HEK293T (cell line): ENCODE data around the gene NOS3.
A peak's percentile ranks its signal among the peaks of the same experiment; 100 is the strongest.

Experiments used
- CTCF ChIA-PET: fragments of 350-600 bp; formaldehyde crosslinking; extraction: SDS; loops from one replicate; lab custom pipeline; 2021; ENCODE audit warnings: antibody characterized with exemption, inconsistent platforms; lab: Yijun Ruan, JAX
- POLR2A ChIA-PET: fragments of 350-600 bp; formaldehyde crosslinking; extraction: SDS; loops from one replicate; lab custom pipeline; 2020; ENCODE audit warnings: antibody characterized with exemption, inconsistent platforms; lab: Yijun Ruan, JAX
- DNase-seq: peaks from one replicate; pipeline ENCODE4 v3.0.0; 2012; ENCODE audit warnings: mixed read lengths; ENCODE audit errors: extremely low spot score
- ARNT ChIP-seq: fragments of 450-650 bp; IDR thresholded peaks from 2 replicates; pipeline ENCODE4 v1.6.1; 2017; ENCODE audit warnings: mild to moderate bottlenecking
- BHLHE40 ChIP-seq: fragments of 450-650 bp; IDR thresholded peaks from 2 replicates; pipeline ENCODE4 v1.6.1; 2016; ENCODE audit warnings: mild to moderate bottlenecking, moderate library complexity, borderline replicate concordance
- CTBP1 ChIP-seq: fragments of 450-650 bp; IDR thresholded peaks from 2 replicates; pipeline ENCODE4 v1.6.1; 2016; ENCODE audit warnings: borderline replicate concordance
- ELF4 ChIP-seq: fragments of 450-650 bp; IDR thresholded peaks from 2 replicates; pipeline ENCODE4 v1.6.1; 2017; ENCODE audit warnings: antibody characterized with exemption
- FOXA1 ChIP-seq: fragments of 450-650 bp; IDR thresholded peaks from 2 replicates; pipeline ENCODE4 v1.6.1; 2016; ENCODE audit warnings: mild to moderate bottlenecking
- FOXK2 ChIP-seq: fragments of 450-650 bp; IDR thresholded peaks from 2 replicates; pipeline ENCODE4 v1.6.1; 2016; ENCODE audit warnings: mild to moderate bottlenecking
- FOXM1 ChIP-seq: fragments of 450-650 bp; IDR thresholded peaks from 2 replicates; pipeline ENCODE4 v1.6.1; 2017; ENCODE audit warnings: mild to moderate bottlenecking, borderline replicate concordance
- HDGF ChIP-seq: fragments of 450-650 bp; IDR thresholded peaks from 2 replicates; pipeline ENCODE4 v1.6.1; 2017; ENCODE audit warnings: antibody characterized with exemption, borderline replicate concordance
- L3MBTL2 ChIP-seq: fragments of 450-650 bp; conservative IDR thresholded peaks from 2 replicates; pipeline ENCODE4 v1.6.1; 2016; ENCODE audit warnings: mild to moderate bottlenecking
- LEF1 ChIP-seq: fragments of 450-650 bp; IDR thresholded peaks from 2 replicates; pipeline ENCODE4 v1.6.1; 2017; ENCODE audit warnings: mild to moderate bottlenecking, borderline replicate concordance
- NFRKB ChIP-seq: fragments of 450-650 bp; IDR thresholded peaks from 2 replicates; pipeline ENCODE4 v1.6.1; 2016; ENCODE audit warnings: mild to moderate bottlenecking, moderate library complexity
- PKNOX1 ChIP-seq: fragments of 450-650 bp; IDR thresholded peaks from 2 replicates; pipeline ENCODE4 v1.6.1; 2016
- SP1 ChIP-seq: fragments of 450-650 bp; IDR thresholded peaks from 2 replicates; pipeline ENCODE4 v1.6.1; 2017
- SUZ12 ChIP-seq: fragments of 450-650 bp; IDR thresholded peaks from 2 replicates; pipeline ENCODE4 v1.6.1; 2016; ENCODE audit warnings: mild to moderate bottlenecking
- TARDBP ChIP-seq: fragments of 450-650 bp; IDR thresholded peaks from 2 replicates; pipeline ENCODE4 v1.6.1; 2016
- ZNF384 ChIP-seq: fragments of 450-650 bp; IDR thresholded peaks from 2 replicates; pipeline ENCODE4 v1.6.1; 2016

The NOS3 gene

GRCh38 chr7:150959081-150959480, 31.7 kb upstream of the NOS3 start:
- TF ChIP-seq L3MBTL2 (no peak), FOXM1 (no peak), FOXK2 (no peak), ARNT (no peak)
- CTCF ChIA-PET: interaction anchor here (0.6 to 5.2 kb wide), 4 partner anchors 10 to 179 kb away, joined by 3 to 51 read pairs (median 4); no protein-coding TSS in a partner anchor
- POLR2A ChIA-PET: interaction anchor here (1.1 kb wide), 1 partner anchor 10 kb away, joined by 4 read pairs; no protein-coding TSS in a partner anchor
- no peak for DNase-seq

GRCh38 chr7:150959739-150960734, 30.8 kb upstream of the NOS3 start:
- no peak for DNase-seq
- TF ChIP-seq SP1: no peak
- no peak for TF ChIP-seq ZNF384
- TF ChIP-seq SUZ12: no peak
- no peak for TF ChIP-seq FOXK2
- no peak for TF ChIP-seq FOXM1
- POLR2A ChIA-PET: interaction anchor here (1.1 kb wide), 1 partner anchor 11 kb away, joined by 4 read pairs; no protein-coding TSS in a partner anchor
- CTCF ChIA-PET: interaction anchor here (0.5 to 5.2 kb wide), 6 partner anchors 11 to 180 kb away, joined by 3 to 51 read pairs (median 3); partner anchors contain the start of gene ABCB8

GRCh38 chr7:150961510-150962289, 29.1 kb upstream of the NOS3 start:
- TF ChIP-seq SP1 (no peak), ZNF384 (no peak), FOXM1 (no peak), FOXK2 (no peak), LEF1 (no peak), FOXA1 (no peak), SUZ12 (no peak), ELF4 (no peak), BHLHE40 (no peak), HDGF (no peak), TARDBP (no peak), ARNT (no peak), PKNOX1 (no peak), NFRKB (no peak), L3MBTL2 (no peak)
- DNase-seq: no peak
- POLR2A ChIA-PET: no interaction called here
- CTCF ChIA-PET: interaction anchor here (0.6 to 5.2 kb wide), 12 partner anchors 16 to 206 kb away, joined by 3 to 51 read pairs (median 6); partner anchors contain the start of genes ABCB8 and GBX1

GRCh38 chr7:150962290-150962552, 28.6 kb upstream of the NOS3 start:
- ChIA-PET CTCF (interaction anchor here (0.6 to 5.2 kb wide), 17 partner anchors 13 to 206 kb away, joined by 3 to 51 read pairs (median 4); partner anchors contain the start of gene GBX1), POLR2A (no interaction called here)
- TF ChIP-seq SP1 (no peak), BHLHE40 (no peak), TARDBP (no peak), SUZ12 (no peak), FOXA1 (no peak), LEF1 (no peak), ARNT (no peak), HDGF (no peak), FOXM1 (no peak), PKNOX1 (no peak), ELF4 (no peak), ZNF384 (no peak), NFRKB (no peak), CTBP1 (no peak), FOXK2 (no peak), L3MBTL2 (no peak)
- DNase-seq: no peak

- TF ChIP-seq SUZ12: no peak
- no peak for TF ChIP-seq LEF1
- no peak for TF ChIP-seq TARDBP
- TF ChIP-seq NFRKB: no peak
- TF ChIP-seq L3MBTL2: no peak
- TF ChIP-seq PKNOX1: no peak
- no peak for TF ChIP-seq ARNT
- no peak for TF ChIP-seq ELF4
- no peak for TF ChIP-seq SP1
- TF ChIP-seq ZNF384: no peak
- TF ChIP-seq FOXA1: no peak
- no peak for TF ChIP-seq HDGF
- no peak for TF ChIP-seq CTBP1
- TF ChIP-seq FOXM1: no peak
- no peak for TF ChIP-seq FOXK2
- DNase-seq: peak; percentile 92
- ChIA-PET CTCF (interaction anchor here (0.6 to 5.2 kb wide), 26 partner anchors 11 to 205 kb away, joined by 3 to 51 read pairs (median 4); partner anchors contain the start of gene GBX1), POLR2A (no interaction called here)
Measured at GRCh38 chr7:150962553-150963399, 28.0 kb upstream of the NOS3 start.
